Left colon (tissue), 2 donors: ENCODE results near the gene ENO3. TPM values are rescaled to one million over a fixed set of nuclear protein-coding genes. Genes with fewer than 3 reads are reported as not detected.

Experiments used
- ATAC-seq: fragments of 200-7000 bp; cut with Tn5 transposase; one replicate; pipeline ENCODE4 v1.9.1; 2020; ENCODE audit warnings: mild to moderate bottlenecking, moderate library complexity
- DNase-seq, 2 donors: peaks; one replicate each; pipeline ENCODE4 v3.0.0-alpha.2; 2020
- intact Hi-C, 2 donors: fragments of 100-400 bp; cut with DNase I in 1 of 2; cut with micrococcal nuclease in 1 of 2; formaldehyde crosslinking; loops; one replicate each; pipeline versions ENCODE4 v1.11.2 to v1.14.0; 2022; cut with DNase I, micrococcal nuclease
- total RNA-seq, 2 donors: library from RNA; stranded (reverse); fragmentation: NEBNext Ultra II Directional; extraction: Animal tissue kit (Norgen Biotek cat#: 25700); gene quantifications; one replicate each; pipeline ENCODE4 v1.2.1, GENCODE V29; 2021
- donor health status: DM: no; HTN: no; CAD: no.
- donor health status: DM: yes; HTN: yes; CAD: no.

Gene ENO3
- total RNA-seq, 2 donors from 2014 or later: 7.3 to 8.9 TPM

DNA sequence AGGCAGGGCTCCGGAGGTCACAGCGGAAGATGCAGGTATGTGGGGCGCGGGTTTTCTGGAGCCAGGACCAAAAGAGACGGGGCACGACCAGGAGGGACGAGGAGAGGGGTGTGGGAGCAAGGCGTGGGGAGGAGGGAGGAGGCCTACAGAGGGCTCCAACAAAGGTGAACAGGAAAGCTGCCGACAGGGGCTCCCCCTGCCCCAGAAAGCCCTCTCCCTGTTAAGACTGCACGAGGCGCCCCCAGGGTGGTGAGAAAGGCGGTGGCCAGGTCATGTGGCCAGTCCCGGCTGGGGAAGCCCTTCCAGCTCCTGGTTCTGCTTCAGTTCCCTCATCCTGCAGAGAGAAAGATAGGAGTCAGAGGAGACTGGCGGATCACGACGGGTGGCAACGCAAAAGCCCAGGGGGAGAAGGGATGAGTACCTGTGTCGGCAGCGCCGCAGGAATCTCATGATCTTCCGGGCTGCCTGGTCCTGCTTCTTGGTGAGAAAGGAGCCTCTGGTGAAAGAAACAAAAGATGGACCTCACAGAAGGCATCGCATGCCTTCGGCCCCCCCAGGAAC lies 17.6 kb downstream of the ENO3 start:
- intact Hi-C loops: no loop called here
- no peak for DNase-seq
- ATAC-seq: no peak

GRCh38 chr17:4969047-4969550 lies 18.2 kb downstream of the ENO3 start:
- ATAC-seq: no peak
- DNase-seq: no peak
- intact Hi-C loops: no loop called here

DNA sequence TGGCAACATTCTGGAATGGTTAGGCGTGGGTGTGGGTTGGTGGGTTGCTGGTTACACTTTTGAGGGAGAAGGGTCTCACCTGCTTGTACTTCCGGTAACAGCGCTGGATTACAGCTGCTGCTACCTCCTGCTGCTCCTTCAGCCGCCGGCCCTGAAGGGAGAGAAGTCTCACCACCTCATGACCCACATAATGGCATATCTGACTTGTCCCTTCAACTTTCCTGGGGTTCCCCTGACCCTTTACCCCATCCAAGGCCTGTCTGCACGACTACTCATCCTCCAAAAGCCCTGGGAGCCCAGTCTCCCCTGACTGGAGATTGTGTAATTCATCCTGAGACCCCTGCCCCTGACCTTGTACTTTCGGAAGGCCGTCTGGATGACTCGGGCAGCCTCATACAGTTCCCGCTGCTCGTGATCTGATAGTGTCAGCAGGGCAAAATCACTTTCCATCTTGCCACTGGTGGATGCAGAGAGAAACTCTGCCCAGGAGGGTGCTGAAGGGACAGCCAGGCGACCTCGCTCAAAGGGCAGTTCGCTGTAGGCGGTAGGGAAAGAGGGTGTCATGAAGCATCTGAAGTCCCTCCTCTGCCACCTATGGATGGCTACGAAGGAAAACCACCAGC lies 18.7 kb downstream of the ENO3 start:
- DNase-seq: no peak
- ATAC-seq: no peak
- intact Hi-C loops: no loop called here

DNA sequence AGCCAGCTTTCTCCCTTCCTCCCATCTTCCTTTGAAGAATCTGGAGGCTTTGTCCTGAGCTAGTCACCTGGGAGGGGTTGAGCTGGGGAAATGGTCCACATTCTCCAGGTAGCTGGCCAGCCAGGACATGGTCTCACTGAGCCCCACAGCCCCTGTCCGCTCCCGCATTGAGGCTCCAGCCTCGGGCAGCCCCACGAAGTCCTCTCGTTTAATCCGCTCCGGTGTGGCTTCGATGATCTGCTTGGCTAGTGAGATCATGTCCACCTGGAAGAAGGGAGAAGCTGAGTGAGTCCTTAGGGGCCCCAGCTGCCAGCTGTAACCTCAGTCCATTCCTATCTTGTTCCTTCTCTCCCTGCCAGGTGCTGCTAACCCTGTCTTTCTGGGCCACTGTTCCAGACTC lies 19.4 kb downstream of the ENO3 start:
- ATAC-seq: no peak
- DNase-seq: no peak
- intact Hi-C loops: no loop called here

- DNase-seq (no peak), ATAC-seq (no peak)
- intact Hi-C loops: no loop called here
These were observed 20.9 kb downstream of the ENO3 start for GRCh38 chr17:4971826-4972225.

GRCh38 chr17:4972322-4972721 lies 21.4 kb downstream of the ENO3 start:
- intact Hi-C loops: no loop called here
- ATAC-seq (no peak), DNase-seq (no peak)

GRCh38 chr17:4972752-4973151 lies 21.8 kb downstream of the ENO3 start:
- intact Hi-C loops: no loop called here
- ATAC-seq: no peak
- no peak for DNase-seq

DNA sequence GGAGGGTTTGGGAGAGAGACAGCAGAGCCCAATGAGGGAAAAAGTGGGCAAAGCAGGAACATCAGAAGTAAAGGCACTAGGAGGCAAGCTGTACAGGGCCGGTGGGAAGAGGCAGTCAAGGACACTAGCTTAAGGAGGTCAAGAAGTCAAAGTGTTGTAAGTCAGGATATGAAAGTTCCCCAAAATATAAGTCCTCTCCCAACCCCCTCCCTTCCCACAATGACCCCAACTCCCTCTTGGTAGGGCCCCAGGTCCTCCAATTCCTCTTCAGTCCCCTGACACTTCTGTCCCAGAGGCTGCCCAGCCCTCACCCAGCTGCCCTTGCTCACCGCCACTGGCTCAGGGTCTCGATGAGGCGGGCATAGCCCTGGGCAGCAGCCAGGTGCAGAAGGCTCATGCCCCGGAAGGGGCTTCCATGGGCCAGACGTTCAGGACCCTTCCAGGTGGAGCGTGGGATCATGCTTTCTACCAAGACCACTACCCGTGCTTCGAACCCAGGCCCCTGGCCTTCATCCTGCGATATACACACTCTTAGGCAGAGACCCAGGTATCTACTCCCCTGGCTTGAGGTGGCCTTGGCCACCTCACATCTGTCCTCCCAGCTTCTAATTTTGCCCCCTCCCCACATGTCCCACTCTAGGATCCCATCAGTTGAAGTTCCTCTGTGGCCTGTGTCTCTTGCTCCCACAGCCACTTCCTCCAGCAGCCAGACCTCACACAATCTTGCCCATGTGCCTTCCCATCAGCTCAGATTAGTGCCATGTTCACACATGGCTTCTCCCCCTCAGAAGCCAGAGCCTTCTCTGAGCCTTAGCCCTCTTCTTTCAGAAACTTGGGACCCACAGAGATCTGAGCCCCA lies 22.6 kb downstream of the ENO3 start:
- no peak for DNase-seq
- ATAC-seq: no peak
- intact Hi-C loops: no loop called here

DNA sequence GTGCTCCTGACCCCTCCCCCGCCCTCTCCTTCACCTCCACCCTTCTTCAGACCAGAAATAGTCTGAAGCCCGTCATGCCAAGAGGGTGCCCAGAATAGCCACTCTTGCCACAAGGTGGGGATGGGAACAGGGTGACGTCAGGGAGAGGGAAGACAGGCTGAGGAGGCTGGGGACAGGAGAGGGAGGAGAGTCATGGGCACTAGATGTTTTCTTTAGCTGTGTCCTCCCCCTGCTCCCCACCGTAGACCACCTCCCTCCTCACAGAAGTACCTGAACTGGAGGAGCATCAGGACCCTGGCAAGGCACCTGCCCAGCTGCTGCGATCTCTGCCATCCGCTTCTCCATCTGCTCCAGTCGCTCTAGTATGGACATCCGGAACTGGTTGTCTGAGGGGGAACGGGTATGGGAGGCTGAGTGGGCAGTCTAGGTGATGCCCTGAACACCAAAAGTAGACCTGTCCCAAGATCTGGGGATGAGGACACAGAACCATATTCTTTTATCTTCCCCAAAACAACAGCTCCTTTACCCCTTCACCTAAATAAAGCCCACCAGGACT lies 23.3 kb downstream of the ENO3 start:
- DNase-seq (no peak), ATAC-seq (no peak)
- intact Hi-C loops: no loop called here

GRCh38 chr17:4978726-4979125 lies 27.8 kb downstream of the ENO3 start:
- intact Hi-C loops: no loop called here
- ATAC-seq (no peak), DNase-seq (no peak)

DNA sequence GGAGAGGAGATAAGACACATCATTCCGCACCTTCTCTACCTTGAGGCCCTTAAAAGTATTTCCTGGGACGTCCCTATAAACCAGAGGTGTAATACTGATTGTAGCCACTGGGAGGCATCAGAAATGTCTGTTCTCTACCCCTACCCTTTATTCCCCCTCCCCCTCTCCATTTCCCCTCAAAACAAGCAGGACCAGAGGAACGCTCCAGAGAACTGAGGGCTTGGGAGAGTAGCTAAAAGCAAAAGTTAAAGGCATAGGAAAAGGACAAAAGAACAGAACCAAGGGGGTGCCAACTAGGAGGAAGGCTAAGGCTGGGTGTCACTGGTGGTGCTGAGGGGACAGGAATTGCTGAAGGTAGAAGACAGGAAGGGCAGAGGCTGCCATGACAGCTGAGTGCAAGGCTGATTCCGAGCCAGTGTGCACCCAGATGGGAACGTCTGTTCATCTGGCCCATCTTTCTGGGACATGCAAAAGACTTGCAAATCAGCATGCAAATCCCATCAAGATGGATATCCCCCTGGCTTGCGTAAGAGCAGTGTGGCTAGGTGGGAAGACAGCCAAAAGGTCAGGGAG lies 29.8 kb downstream of the ENO3 start:
- intact Hi-C loops: loop anchor here in 1 of 2 donors (5.0 to 10.0 kb wide), 2 partner anchors 66 to 82 kb away; no protein-coding TSS in a partner anchor
- ATAC-seq (peak; percentile 77), DNase-seq (no peak)

DNA sequence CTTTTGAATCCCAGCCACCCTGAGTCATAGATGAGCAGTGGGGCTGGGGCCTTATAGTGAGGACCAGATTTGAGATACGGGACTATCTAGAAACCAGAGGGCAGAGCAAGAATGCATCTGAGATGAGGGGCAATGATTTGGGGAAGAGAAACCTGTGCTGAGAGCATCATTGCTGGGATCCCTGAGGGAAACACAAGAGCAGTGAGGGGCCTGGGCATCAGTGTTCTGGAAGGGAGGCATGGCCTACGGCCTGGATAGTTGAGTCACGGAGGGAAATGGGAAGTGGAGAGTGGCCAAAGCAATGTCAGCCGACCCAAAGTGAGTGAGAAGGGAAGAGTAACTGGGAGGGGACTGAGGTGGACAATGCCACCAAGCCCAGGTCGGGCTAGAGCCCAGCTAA lies 31.4 kb downstream of the ENO3 start:
- intact Hi-C loops: loop anchor here in 1 of 2 donors (5.0 to 10.0 kb wide), 2 partner anchors 68 to 80 kb away; no protein-coding TSS in a partner anchor
- ATAC-seq (no peak), DNase-seq (no peak)

- intact Hi-C loops: loop anchor here in 1 of 2 donors (10.0 kb wide), 1 partner anchor 72 kb away; no protein-coding TSS in a partner anchor
- ATAC-seq (peak; percentile 43), DNase-seq (peak; percentile 41 to 49)
These were observed 35.5 kb downstream of the ENO3 start for GRCh38 chr17:4986403-4986802.

- intact Hi-C loops: loop anchor here in 1 of 2 donors (10.0 kb wide), 1 partner anchor 72 kb away; no protein-coding TSS in a partner anchor
- DNase-seq (peak; percentile 91 to 97), ATAC-seq (peak; percentile 83)
These were observed 36.2 kb downstream of the ENO3 start, which contains the start of gene CAMTA2 for GRCh38 chr17:4986951-4987766. CAMTA2 (minus strand) TSS chr17:4987675; CDS start chr17:4986222, 1,453 bp downstream.

GRCh38 chr17:4987767-4988567 lies 37.0 kb downstream of the ENO3 start:
- ATAC-seq (peak; percentile 5), DNase-seq (no peak)
- intact Hi-C loops: loop anchor here in 1 of 2 donors (10.0 kb wide), 1 partner anchor 73 kb away; no protein-coding TSS in a partner anchor

GRCh38 chr17:4994081-4994595 lies 43.2 kb downstream of the ENO3 start:
- intact Hi-C loops: no loop called here
- ATAC-seq: no peak
- DNase-seq: no peak
